PC-3 (cell line): ENCODE measurements around the gene CDC42SE2. TPM values are rescaled to one million over a fixed set of nuclear protein-coding genes. Genes with fewer than 3 reads are reported as not detected.

ENCODE experiments used
- ATAC-seq: fragments of 200-7000 bp; cut with Tn5 transposase; 2 replicates; pipeline ENCODE4 v1.9.1; 2020; ENCODE audit warnings: mild to moderate bottlenecking, moderate library complexity
- BruUV-seq: library from RNA; stranded (reverse); fragments of 400-500 nt; replicated peaks from 2 replicates; lab custom pipeline; 2021; lab: Mats Ljungman, UMichigan
- CTCF ChIA-PET: fragments of 300-600 bp; sonication (Branson Sonifier 250); formaldehyde crosslinking; loops from one replicate; lab custom pipeline; 2022; ENCODE audit warnings: antibody characterized with exemption; lab: Charles Lee
- POLR2A ChIA-PET: fragments of 300-600 bp; sonication (Branson Sonifier 250); formaldehyde crosslinking; loops from one replicate; lab custom pipeline; 2022; ENCODE audit warnings: antibody characterized with exemption; ENCODE audit not compliant: unreplicated experiment; lab: Charles Lee
- DNase-seq: peaks from one replicate; pipeline ENCODE4 v3.0.0-alpha.2; 2015
- H2AFZ ChIP-seq: fragments of 300-600 bp; sonication (generic); 2 replicates; pipeline ENCODE4 v1.6.0; 2016; ENCODE audit warnings: antibody characterized with exemption, low read length
- H3F3A ChIP-seq: fragments of 300-600 bp; sonication (generic); one replicate; pipeline ENCODE4 v1.6.0; 2017; ENCODE audit warnings: antibody characterized with exemption, low read length, control low read depth, mild to moderate bottlenecking; ENCODE audit not compliant: unreplicated experiment
- H3K27ac ChIP-seq: fragments of 300-600 bp; sonication (generic); 2 replicates; pipeline ENCODE4 v1.5.1; 2016; ENCODE audit warnings: mild to moderate bottlenecking, low read length
- H3K27me3 ChIP-seq: fragments of 300-600 bp; sonication (generic); 2 replicates; pipeline ENCODE4 v1.6.1; 2016; ENCODE audit warnings: low read length, mixed read lengths
- H3K36me3 ChIP-seq: fragments of 300-600 bp; sonication (generic); 2 replicates; pipeline ENCODE4 v1.6.1; 2016; ENCODE audit warnings: low read depth, mixed run types, low read length, mixed read lengths
- H3K4me1 ChIP-seq: fragments of 300-600 bp; sonication (generic); 2 replicates; pipeline ENCODE4 v1.5.1; 2016; ENCODE audit warnings: low read length; ENCODE audit not compliant: insufficient read depth
- H3K4me2 ChIP-seq: fragments of 300-600 bp; sonication (generic); 2 replicates; pipeline ENCODE4 v1.6.0; 2016; ENCODE audit warnings: low read length
- H3K4me3 ChIP-seq: fragments of 300-600 bp; sonication (generic); 2 replicates; pipeline ENCODE4 v1.5.1; 2016; ENCODE audit warnings: mild to moderate bottlenecking, low read length, mixed read lengths
- H3K79me2 ChIP-seq: fragments of 300-600 bp; sonication (generic); 2 replicates; pipeline ENCODE4 v1.6.1; 2017; ENCODE audit warnings: low read length, mixed read lengths
- H3K9ac ChIP-seq: fragments of 300-600 bp; sonication (generic); 2 replicates; pipeline ENCODE4 v1.6.0; 2016; ENCODE audit warnings: mild to moderate bottlenecking, low read length
- H3K9me2 ChIP-seq: fragments of 300-600 bp; sonication (generic); replicated peaks from 2 replicates; pipeline ENCODE4 v1.6.1; 2016; ENCODE audit warnings: mixed run types, low read length, mixed read lengths
- H3K9me3 ChIP-seq: fragments of 300-600 bp; sonication (generic); 2 replicates; pipeline ENCODE4 v1.6.1; 2016; ENCODE audit warnings: low read length, mixed read lengths
- H4K20me1 ChIP-seq: fragments of 300-600 bp; sonication (generic); 2 replicates; pipeline ENCODE4 v1.6.1; 2016; ENCODE audit warnings: low read length, mixed read lengths
- CTCF ChIP-seq: fragments of 300-600 bp; sonication (generic); conservative IDR thresholded peaks from 2 replicates; pipeline ENCODE4 v1.5.1; 2017; ENCODE audit warnings: antibody characterized with exemption, low read depth, mild to moderate bottlenecking, low read length
- EZH2 ChIP-seq: fragments of 300-600 bp; sonication (generic); IDR thresholded peaks from one replicate; pipeline ENCODE4 v1.6.1; 2017; ENCODE audit warnings: antibody characterized with exemption, mild to moderate bottlenecking, low read length; ENCODE audit not compliant: unreplicated experiment
- EZH2phosphoT487 ChIP-seq: fragments of 300-600 bp; sonication (generic); IDR thresholded peaks from 2 replicates; pipeline ENCODE4 v1.6.1; 2018; ENCODE audit warnings: mild to moderate bottlenecking, antibody characterized with exemption, low read length, borderline replicate concordance
- intact Hi-C: fragments of 100-400 bp; cut with micrococcal nuclease; formaldehyde crosslinking; loops from 2 replicates; pipeline ENCODE4 v1.9.0; 2023
- total RNA-seq: library from RNA; depleted of rRNA; stranded (reverse); fragments of >200 nt; gene quantifications from 2 replicates; pipeline ENCODE4 v1.2.3, GENCODE V29; 2014

The CDC42SE2 gene
- total RNA-seq, 1 experiment from 2014 or later, result 13.3 TPM

- H3K9ac ChIP-seq, result no peak overlapping the region
- TF ChIP-seq EZH2 (no peak), EZH2phosphoT487 (no peak), CTCF (no peak)
- H3K27me3 ChIP-seq, result no peaks in the 10 kb centered on the region
- no peak overlapping the region for H2AFZ ChIP-seq
- no peak for ATAC-seq
- no peaks in the 10 kb centered on the region for H3K9me3 ChIP-seq
- BruUV-seq, result no TSS peak
- no peak overlapping the region for H3K27ac ChIP-seq
- POLR2A ChIA-PET, result interaction anchor here (0.6 kb wide), 1 partner anchor 226 kb away, joined by 3 read pairs; no protein-coding TSS in a partner anchor
- no peak overlapping the region for H3K4me3 ChIP-seq
- peaks cover 3% of the 10 kb centered on the region; the same call in 1 of the 2 replicates for H3K36me3 ChIP-seq
- CTCF ChIA-PET, result interaction anchor here (0.5 kb wide), 2 partner anchors 76 to 118 kb away, joined by 3 read pairs; partner anchors contain the start of gene CDC42SE2
- no peak overlapping the region for H3K4me2 ChIP-seq
- H3K79me2 ChIP-seq, result no peaks in the 10 kb centered on the region
- H3K4me1 ChIP-seq, result peaks cover 22% of the 10 kb centered on the region
- H4K20me1 ChIP-seq, result no peaks in the 10 kb centered on the region
- no peak for DNase-seq
- intact Hi-C loops, result loop anchor here (10.0 kb wide), 1 partner anchor 217 kb away; the partner anchor contains the start of gene HINT1
- H3K9me2 ChIP-seq, result no peaks in the 10 kb centered on the region
- H3F3A ChIP-seq, result no peaks in the 10 kb centered on the region
These were observed 117.9 kb downstream of the CDC42SE2 start for GRCh38 chr5:131381777-131382176.

GRCh38 chr5:131382407-131383395 is 118.8 kb downstream of the CDC42SE2 start:
- intact Hi-C loops, result loop anchor here (10.0 kb wide), 1 partner anchor 218 kb away; the partner anchor contains the start of gene HINT1
- POLR2A ChIA-PET, result interaction anchor here (0.6 kb wide), 1 partner anchor 227 kb away, joined by 3 read pairs; no protein-coding TSS in a partner anchor
- Histone ChIP-seq H3K9me3 (no peaks in the 10 kb centered on the region), H3K4me2 (no peak overlapping the region), H2AFZ (no peak overlapping the region), H3K27ac (no peak overlapping the region), H3K9ac (no peak overlapping the region), H4K20me1 (no peaks in the 10 kb centered on the region), H3K4me3 (no peak overlapping the region), H3K4me1 (peaks cover 25% of the 10 kb centered on the region), H3K36me3 (peaks cover 3% of the 10 kb centered on the region; the same call in 1 of the 2 replicates), H3F3A (no peaks in the 10 kb centered on the region), H3K79me2 (no peaks in the 10 kb centered on the region), H3K9me2 (no peaks in the 10 kb centered on the region), H3K27me3 (no peaks in the 10 kb centered on the region)
- TF ChIP-seq CTCF (peak; percentile 72), EZH2phosphoT487 (no peak), EZH2 (no peak)
- ATAC-seq (peak; percentile 54), DNase-seq (peak; percentile 61)
- CTCF ChIA-PET, result interaction anchor here (0.5 kb wide), 2 partner anchors 77 to 119 kb away, joined by 3 read pairs; partner anchors contain the start of gene CDC42SE2
- BruUV-seq, result no TSS peak
